DOHH2 (cell line): ENCODE measurements around the gene BEST2.

Source experiments
- H3F3A ChIP-seq: fragments of 200-600 bp; sonication (generic), shearing (Covaris generic); 2 replicates; pipeline ENCODE4 v1.6.0; 2016; ENCODE audit warnings: antibody characterized with exemption, mild to moderate bottlenecking; ENCODE audit not compliant: control insufficient read depth, insufficient read depth
- H3K27ac ChIP-seq: fragments of 200-600 bp; sonication (generic); 2 replicates; pipeline ENCODE4 v1.5.1; 2014; ENCODE audit warnings: low read depth, mild to moderate bottlenecking, low read length, moderate library complexity
- H3K27me3 ChIP-seq: fragments of 200-600 bp; sonication (generic); 2 replicates; pipeline ENCODE4 v1.6.1; 2014; ENCODE audit warnings: mild to moderate bottlenecking, low read length, mixed read lengths; ENCODE audit not compliant: control insufficient read depth
- H3K36me3 ChIP-seq: fragments of 200-600 bp; sonication (generic); 2 replicates; pipeline ENCODE4 v1.6.1; 2014; ENCODE audit warnings: mild to moderate bottlenecking, low read length, moderate library complexity, mixed read lengths; ENCODE audit not compliant: control insufficient read depth
- H3K4me1 ChIP-seq: fragments of 200-600 bp; sonication (generic); 2 replicates; pipeline ENCODE4 v1.6.1; 2014; ENCODE audit warnings: mild to moderate bottlenecking, low read length, mixed read lengths; ENCODE audit not compliant: control insufficient read depth
- H3K4me2 ChIP-seq: fragments of 200-600 bp; sonication (generic); 2 replicates; pipeline ENCODE4 v1.6.0; 2014; ENCODE audit warnings: mild to moderate bottlenecking, low read length, moderate library complexity
- H3K4me3 ChIP-seq: fragments of 200-600 bp; sonication (generic); 2 replicates; pipeline ENCODE4 v1.5.1; 2014; ENCODE audit warnings: mild to moderate bottlenecking, low read length, mixed read lengths
- H3K79me2 ChIP-seq: fragments of 200-600 bp; sonication (generic); 2 replicates; pipeline ENCODE4 v1.6.1; 2014; ENCODE audit warnings: mild to moderate bottlenecking, low read length, mixed read lengths; ENCODE audit not compliant: control insufficient read depth
- H3K9me2 ChIP-seq: fragments of 200-600 bp; sonication (generic); replicated peaks from 2 replicates; pipeline ENCODE4 v1.6.1; 2014; ENCODE audit warnings: mild to moderate bottlenecking, low read length, mixed read lengths; ENCODE audit not compliant: control insufficient read depth
- H3K9me3 ChIP-seq: fragments of 200-600 bp; sonication (generic); 2 replicates; pipeline ENCODE4 v1.6.1; 2014; ENCODE audit warnings: antibody characterized with exemption, low read length, mixed read lengths; ENCODE audit not compliant: control insufficient read depth, insufficient read depth
- H4K20me1 ChIP-seq: fragments of 200-600 bp; sonication (generic); 2 replicates; pipeline ENCODE4 v1.6.0; 2014; ENCODE audit warnings: low read depth, mild to moderate bottlenecking, antibody characterized with exemption, low read length, moderate library complexity; ENCODE audit not compliant: control insufficient read depth, insufficient read depth
- EZH2phosphoT487 ChIP-seq: fragments of 200-600 bp; sonication (generic); IDR thresholded peaks from 2 replicates; pipeline ENCODE4 v1.6.1; 2017; ENCODE audit warnings: borderline replicate concordance, mild to moderate bottlenecking, antibody characterized with exemption, low read length, moderate library complexity, mixed read lengths
- TF ChIP-seq, protein P1 (sequence below): fragments of 200-600 bp; sonication (generic); IDR thresholded peaks from one replicate; pipeline ENCODE4 v1.5.1; 2014; ENCODE audit warnings: antibody characterized with exemption, mild to moderate bottlenecking, low read depth, low read length; ENCODE audit not compliant: poor library complexity, severe bottlenecking

Gene BEST2

DNA sequence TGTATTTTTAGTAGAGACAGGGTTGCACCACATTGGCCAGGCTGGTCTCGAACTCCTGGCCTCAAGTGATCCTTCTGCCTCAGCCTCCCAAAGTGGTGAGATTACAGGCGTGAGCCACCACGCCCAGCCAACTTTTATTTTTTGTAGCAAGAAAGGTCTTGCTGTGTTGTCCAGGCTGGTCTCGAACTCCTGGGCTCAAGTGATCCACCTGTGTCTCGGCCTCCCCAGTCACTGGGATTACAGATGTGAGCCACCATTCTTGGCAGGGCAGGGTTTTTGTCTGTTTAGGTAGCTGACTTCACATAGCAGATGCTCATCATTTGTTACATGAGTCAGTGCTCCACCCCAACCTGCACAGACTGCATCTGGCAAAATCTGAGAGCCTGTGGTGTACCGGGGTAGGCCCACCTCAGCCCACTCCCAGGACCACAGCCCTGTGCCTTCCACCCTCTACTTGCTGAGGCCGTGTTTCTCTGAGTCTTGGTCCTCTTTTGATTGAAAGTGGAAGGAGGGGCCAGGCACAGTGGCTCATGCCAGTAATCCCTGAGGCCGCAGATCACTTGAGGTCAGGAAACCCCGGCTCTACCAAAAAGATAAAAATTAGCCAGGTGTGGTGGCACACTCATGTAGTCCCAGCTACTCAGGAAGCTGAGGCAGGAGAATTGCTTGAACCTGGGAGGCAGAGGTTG lies 23.7 kb upstream of the BEST2 start:
- no peak for TF ChIP-seq EZH2phosphoT487
- TF ChIP-seq, protein P1, sequence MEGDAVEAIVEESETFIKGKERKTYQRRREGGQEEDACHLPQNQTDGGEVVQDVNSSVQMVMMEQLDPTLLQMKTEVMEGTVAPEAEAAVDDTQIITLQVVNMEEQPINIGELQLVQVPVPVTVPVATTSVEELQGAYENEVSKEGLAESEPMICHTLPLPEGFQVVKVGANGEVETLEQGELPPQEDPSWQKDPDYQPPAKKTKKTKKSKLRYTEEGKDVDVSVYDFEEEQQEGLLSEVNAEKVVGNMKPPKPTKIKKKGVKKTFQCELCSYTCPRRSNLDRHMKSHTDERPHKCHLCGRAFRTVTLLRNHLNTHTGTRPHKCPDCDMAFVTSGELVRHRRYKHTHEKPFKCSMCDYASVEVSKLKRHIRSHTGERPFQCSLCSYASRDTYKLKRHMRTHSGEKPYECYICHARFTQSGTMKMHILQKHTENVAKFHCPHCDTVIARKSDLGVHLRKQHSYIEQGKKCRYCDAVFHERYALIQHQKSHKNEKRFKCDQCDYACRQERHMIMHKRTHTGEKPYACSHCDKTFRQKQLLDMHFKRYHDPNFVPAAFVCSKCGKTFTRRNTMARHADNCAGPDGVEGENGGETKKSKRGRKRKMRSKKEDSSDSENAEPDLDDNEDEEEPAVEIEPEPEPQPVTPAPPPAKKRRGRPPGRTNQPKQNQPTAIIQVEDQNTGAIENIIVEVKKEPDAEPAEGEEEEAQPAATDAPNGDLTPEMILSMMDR, result no peak
- Histone ChIP-seq H3F3A (peaks cover 24% of the 10 kb centered on the region), H4K20me1 (peaks cover 12% of the 10 kb centered on the region), H3K27me3 (no peaks in the 10 kb centered on the region), H3K4me2 (peak overlapping the region; percentile 43; the same call in 1 of the 2 replicates), H3K4me1 (peaks cover 78% of the 10 kb centered on the region), H3K36me3 (peaks cover 66% of the 10 kb centered on the region), H3K79me2 (peaks cover 70% of the 10 kb centered on the region), H3K9me3 (no peaks in the 10 kb centered on the region), H3K4me3 (no peak overlapping the region), H3K27ac (peak overlapping the region; percentile 79), H3K9me2 (no peaks in the 10 kb centered on the region)

DNA sequence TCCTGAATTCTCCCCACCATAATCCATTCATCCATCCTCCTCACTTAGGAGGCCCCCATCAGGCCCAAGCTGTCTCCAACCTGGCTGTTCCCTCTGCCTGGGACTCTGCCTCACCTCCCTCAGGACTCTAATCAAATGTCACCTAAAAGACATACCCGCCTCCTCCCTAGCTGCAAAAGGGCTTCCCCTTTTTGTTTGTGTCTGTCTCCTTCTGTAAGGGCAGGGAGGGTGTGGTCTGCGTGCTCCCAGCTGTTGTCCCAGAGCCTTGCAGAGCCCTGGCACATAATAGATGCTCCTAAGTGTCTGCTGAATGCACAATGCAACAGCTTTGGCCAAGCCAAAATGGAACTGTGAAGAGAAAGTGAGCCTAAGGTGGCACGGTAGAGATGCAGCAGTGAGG lies 21.5 kb upstream of the BEST2 start:
- Histone ChIP-seq H3K79me2 (peaks cover 71% of the 10 kb centered on the region), H3K27me3 (no peaks in the 10 kb centered on the region), H3K27ac (0 out of 2 replicates have a peak overlapping the region, but pooled peaks have one; percentile 17), H3K36me3 (peaks cover 73% of the 10 kb centered on the region), H3K4me3 (no peak overlapping the region), H3K9me3 (no peaks in the 10 kb centered on the region), H3K4me1 (peaks cover 78% of the 10 kb centered on the region), H4K20me1 (peaks cover 21% of the 10 kb centered on the region), H3K4me2 (peak overlapping the region; percentile 32), H3F3A (peaks cover 21% of the 10 kb centered on the region), H3K9me2 (no peaks in the 10 kb centered on the region)
- TF ChIP-seq, protein P1, result no peak
- no peak for TF ChIP-seq EZH2phosphoT487

DNA sequence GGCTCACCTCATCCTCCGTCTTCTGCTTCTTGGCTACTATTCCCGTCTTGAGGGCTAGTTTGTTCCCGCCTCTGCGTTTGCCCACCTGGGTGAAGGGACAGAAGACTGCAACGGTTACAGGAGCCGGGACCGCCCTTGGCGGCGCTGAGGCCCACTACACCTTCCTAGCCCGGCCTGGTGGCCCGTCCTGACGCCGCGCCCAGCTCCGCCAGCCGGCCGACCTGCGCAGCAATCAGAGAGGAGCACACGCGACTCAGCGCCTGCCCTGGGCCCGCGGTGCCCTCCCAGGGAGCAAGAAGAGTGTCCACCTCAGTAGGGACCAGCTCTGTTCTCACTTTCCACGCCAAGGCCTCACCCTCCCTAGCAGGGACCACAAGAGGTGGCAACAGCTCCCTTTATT lies 20.3 kb upstream of the BEST2 start:
- Histone ChIP-seq H3K4me2 (no peak overlapping the region), H3K9me2 (no peaks in the 10 kb centered on the region), H3K4me3 (no peak overlapping the region), H3K36me3 (peaks cover 73% of the 10 kb centered on the region), H3K27me3 (no peaks in the 10 kb centered on the region), H4K20me1 (peaks cover 21% of the 10 kb centered on the region), H3K4me1 (peaks cover 72% of the 10 kb centered on the region), H3F3A (peaks cover 25% of the 10 kb centered on the region), H3K27ac (no peak overlapping the region), H3K79me2 (peaks cover 70% of the 10 kb centered on the region), H3K9me3 (no peaks in the 10 kb centered on the region)
- no peak for TF ChIP-seq EZH2phosphoT487
- TF ChIP-seq, protein P1, result no peak
